ENCODE measurements around the gene NIM1K. TPM values are rescaled to one million over a fixed set of nuclear protein-coding genes. Genes with fewer than 3 reads are reported as not detected.

The NIM1K gene
- total and polyA plus RNA-seq, 2 donors (not counting 3 experiments of a cell fraction or from before 2014, with no cell fraction given) = 0.04 to 0.49 TPM

- CTCF ChIA-PET = no interaction called here
- POLR2A ChIA-PET = no interaction called here
- H3K9ac ChIP-seq (replicated peaks; ENCODE audit: extremely low read depth, insufficient read depth, low read length) = no peak overlapping the region
Measured at GRCh38 chr5:43171451-43171850, 20.6 kb upstream of the NIM1K start.

More at GRCh38 chr5:43171451-43171850, 20.6 kb upstream of the NIM1K start:
- Histone ChIP-seq H3K4me2 (ENCODE audit: insufficient read depth, low read length) (no peak overlapping the region), H3K27me3 (ENCODE audit: control insufficient read depth in 2 of 2, insufficient read depth in 2 of 2, low read length in 2 of 2) (no peaks in the 10 kb centered on the region), H3K9me1 (replicated peaks; ENCODE audit: control insufficient read depth, extremely low read depth, insufficient read depth, low read length) (no peaks in the 10 kb centered on the region), H3K79me2 (ENCODE audit: control insufficient read depth, insufficient read depth, low read length) (peaks cover 6% of the 10 kb centered on the region), H3K4me1 (ENCODE audit: control insufficient read depth, extremely low read depth, insufficient read depth, low read length) (peaks cover 11% of the 10 kb centered on the region), H4K20me1 (replicated peaks; ENCODE audit: control insufficient read depth, extremely low read depth, insufficient read depth, low read length) (peaks cover 2% of the 10 kb centered on the region), H3K36me3 (ENCODE audit: control insufficient read depth in 2 of 2, extremely low read depth in 1 of 2, insufficient read depth in 2 of 2, low read length in 2 of 2) (peaks cover 2 to 7% of the 10 kb centered on the region in 2 experiments), H3K27ac (ENCODE audit: insufficient read depth, low read depth, low read length) (no peak overlapping the region), H3K4me3 (replicated peaks in 1 of 3; ENCODE audit: insufficient read depth in 1 of 3, low read depth in 1 of 3, low read length in 3 of 3) (no peak overlapping the region), H3K9me3 (replicated peaks; ENCODE audit: control insufficient read depth, insufficient read depth, low read length) (no peaks in the 10 kb centered on the region), H2AFZ (ENCODE audit: low read depth, low read length) (no peak overlapping the region)
- no TSS peak for BruUV-seq (replicated peaks)
- TF ChIP-seq MAX (IDR thresholded peaks at IDR 0.05; ENCODE audit: insufficient read depth, insufficient read length) (no peak), JUN (IDR thresholded peaks at IDR 0.05; ENCODE audit: borderline replicate concordance, insufficient read depth, insufficient read length, low read depth) (no peak), POLR2A (IDR thresholded peaks at IDR 0.05; ENCODE audit: low read depth, low read length) (no peak), MYC (IDR thresholded peaks at IDR 0.05; ENCODE audit: low read depth, low read length) (no peak), GATA2 (IDR thresholded peaks at IDR 0.05; ENCODE audit: insufficient read depth, insufficient read length, low read depth, low read length) (no peak), EZH2 (IDR thresholded peaks at IDR 0.05; ENCODE audit: borderline replicate concordance, low read depth, low read length, severe bottlenecking) (no peak), FOS (IDR thresholded peaks at IDR 0.05; ENCODE audit: borderline replicate concordance, insufficient read depth, low read length) (no peak), POLR2AphosphoS5 (IDR thresholded peaks at IDR 0.05; ENCODE audit: insufficient read depth, low read depth, low read length) (no peak), CTCF (IDR thresholded peaks at IDR 0.05; ENCODE audit: extremely low read depth in 1 of 2, insufficient read depth in 1 of 2, low read depth in 1 of 2, low read length in 2 of 2) (no peak)
- dilution Hi-C loops (cut with MboI; ENCODE audit: extremely low pct_ligation_motif_present, low sequenced_read_pairs) = no loop called here
- DNase-seq (ENCODE audit: low read depth, low spot score) (no peak), FAIRE-seq (no peak)
- intact Hi-C loops (cut with micrococcal nuclease) = no loop called here
